Effector CD8-positive, alpha-beta T cell (primary cell): ENCODE data around the gene SIPA1L3.

Experiments used
- DNase-seq: peaks from one replicate; lab custom pipeline; 2025; lab: John Stamatoyannopoulos, UW

SIPA1L3 gene

DNA sequence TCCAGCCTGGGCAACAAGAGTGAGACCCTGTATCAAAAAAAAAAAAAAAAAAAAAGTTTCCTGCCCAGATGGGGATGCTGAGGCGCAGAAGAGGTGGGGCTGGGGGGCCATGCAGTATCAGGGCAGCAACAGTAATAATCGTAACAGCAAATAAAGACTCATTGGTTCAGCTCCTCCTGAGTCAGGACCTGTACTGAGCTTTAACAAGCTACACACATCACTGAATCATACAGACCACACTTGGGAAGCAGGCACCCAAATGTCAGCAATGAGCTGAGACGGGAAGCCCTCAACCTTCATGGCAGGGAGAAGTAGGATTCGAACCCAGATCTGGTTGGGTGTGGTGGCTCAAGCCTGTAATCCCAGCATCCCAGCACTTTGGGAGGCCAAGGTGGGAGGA, 327.6 kb downstream of the SIPA1L3 start:
- no peak for DNase-seq

DNA sequence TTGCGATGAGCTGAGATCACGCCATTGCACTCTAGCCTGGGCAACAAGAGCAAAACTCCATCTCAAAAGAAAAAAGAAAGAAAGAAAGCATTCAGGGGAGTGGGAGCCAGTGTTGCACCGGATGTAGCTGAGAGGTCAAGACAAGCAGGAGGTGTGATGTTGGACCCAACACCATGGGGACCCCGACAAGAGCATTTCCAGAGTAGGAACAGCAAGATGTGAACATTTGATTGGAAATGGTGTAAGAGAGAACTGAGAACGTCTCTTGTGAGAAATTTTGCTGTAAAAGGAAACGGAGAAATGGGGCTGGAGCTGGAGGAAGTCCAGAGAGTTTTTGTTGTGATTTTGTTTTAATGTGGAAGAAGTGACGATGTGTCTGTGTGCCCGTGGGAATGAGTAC, 332.8 kb downstream of the SIPA1L3 start:
- DNase-seq: no peak

DNA sequence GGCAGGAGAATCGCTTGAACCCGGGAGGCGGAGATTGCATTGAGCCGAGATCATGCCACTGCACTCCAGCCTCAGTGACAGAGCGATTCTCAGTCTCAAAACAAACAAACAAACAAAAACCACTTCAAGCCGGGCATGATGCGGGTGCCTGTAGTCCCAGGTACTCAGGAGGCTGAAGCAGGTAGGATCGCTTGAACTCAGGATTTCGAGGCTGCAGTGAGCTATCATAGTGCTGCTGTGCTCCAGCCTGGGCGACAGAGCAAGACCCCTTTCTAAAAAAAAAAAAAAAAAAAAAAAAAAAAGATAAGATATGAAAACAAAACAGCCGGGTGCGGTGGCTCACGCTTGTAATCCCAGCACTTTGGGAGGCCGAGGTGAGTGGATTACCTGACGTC, 336.3 kb downstream of the SIPA1L3 start:
- no peak for DNase-seq

DNA sequence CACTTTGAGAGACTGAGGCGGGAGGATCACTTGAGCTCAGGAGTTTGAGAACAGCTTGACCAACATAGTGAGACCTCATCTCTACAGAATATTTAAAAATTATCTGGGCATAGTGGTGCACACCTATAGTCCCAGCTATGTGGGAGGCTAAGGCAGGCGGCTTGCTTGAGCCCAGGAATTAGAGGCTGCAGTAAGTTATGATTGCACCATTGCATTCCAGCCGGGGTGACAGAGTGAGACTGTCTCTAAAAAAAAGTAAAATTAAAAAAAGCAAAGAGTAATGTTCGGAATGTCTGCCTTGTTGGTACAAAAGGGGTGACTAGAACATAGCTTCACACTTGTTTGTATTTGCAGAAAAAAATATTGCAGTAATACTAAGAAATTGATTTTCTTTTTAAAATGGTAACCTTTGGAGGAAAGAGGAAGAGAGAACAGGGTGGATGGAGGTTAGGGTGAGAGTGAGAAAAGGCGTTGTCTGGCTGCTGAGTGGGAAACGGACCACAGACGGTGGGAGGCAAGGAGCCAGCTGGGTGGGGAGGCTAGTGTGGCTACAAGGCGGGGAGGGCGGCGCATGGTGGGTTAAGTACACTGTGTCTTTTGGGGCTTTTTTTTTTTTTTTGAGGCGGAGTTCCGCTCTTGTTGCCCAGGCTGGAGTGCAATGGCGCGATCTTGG, 339.0 kb downstream of the SIPA1L3 start:
- DNase-seq: no peak

DNA sequence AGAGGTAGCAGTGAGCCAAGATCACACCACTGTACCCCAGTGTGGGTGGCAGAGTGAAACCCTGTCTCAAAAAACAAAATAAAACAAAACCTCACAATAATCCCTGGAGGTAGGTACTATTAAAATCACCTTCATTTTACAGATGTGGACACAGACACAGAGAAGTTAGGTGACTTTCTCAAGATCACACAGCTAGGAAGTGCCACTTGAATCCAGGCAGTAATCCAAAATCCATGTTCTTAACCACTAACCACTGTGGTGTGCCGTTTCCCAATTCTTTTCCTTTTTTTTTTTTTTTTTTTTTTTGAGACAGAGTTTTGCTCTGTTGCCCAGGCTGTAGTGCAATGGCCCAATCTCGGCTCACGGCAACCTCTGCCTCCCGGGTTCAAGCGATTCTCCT, 340.1 kb downstream of the SIPA1L3 start:
- no peak for DNase-seq

DNA sequence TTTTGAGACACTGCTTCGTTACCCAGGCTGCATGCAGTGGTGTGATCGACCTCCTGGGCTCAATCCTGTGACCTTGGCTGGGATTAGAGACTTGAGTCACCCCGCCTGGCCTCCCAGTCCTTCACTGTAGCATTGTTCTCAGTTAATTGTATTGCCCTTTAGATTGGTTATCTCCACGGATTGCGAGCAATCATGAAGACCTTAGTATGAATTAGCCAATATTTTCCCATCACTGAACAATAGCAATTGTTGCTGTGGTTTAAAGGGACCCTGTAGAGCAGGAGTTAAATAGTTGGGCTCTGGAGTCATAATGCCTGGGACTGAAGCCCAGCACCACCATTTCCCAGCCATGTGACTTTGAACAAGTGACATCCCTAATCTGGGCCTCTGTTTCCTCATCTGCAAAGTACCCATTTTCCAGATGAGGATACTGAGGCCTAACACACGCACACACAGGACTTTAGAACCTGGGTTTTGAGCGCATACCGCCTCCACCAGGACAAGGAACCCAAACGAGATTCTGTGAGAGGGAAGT, 340.8 kb downstream of the SIPA1L3 start:
- no peak for DNase-seq

DNA sequence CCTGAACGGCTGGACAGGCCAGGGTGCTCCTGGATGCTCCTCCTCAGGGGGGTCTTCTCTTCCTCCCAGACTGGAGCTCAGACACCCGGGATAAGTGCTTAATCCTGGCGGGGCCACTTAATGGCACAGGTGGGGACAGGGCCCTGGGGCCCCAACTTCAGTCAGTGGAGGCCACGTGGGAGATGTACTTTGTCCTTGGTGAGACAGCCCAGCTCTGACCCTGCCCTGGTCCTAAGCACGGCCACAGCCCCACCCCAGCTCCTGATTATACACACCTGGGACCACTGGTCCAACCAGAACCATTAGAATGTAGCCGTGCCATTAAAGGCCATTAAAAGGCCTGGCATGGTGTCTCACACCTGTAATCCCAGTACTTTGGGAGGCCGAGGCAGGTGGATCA, 341.4 kb downstream of the SIPA1L3 start:
- no peak for DNase-seq

DNA sequence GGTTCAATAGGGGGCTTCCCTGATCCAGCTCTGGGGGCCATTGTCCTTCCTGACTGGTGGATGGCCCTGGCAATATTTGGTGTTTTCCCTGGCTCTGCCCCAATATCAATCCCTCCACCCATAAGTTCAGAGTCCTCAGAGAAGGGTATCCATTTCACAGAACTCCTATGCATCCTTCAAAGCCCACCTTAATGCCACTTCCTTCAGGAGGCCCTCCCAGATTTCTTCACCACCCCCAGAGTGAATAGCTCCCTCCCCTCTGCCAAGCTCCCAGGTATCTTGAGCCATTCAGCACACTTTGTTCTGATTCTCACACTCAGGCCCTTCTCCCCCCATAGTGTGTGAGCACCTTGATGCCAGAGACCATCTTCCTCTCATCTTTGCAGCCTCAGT, 343.4 kb downstream of the SIPA1L3 start:
- no peak for DNase-seq

DNA sequence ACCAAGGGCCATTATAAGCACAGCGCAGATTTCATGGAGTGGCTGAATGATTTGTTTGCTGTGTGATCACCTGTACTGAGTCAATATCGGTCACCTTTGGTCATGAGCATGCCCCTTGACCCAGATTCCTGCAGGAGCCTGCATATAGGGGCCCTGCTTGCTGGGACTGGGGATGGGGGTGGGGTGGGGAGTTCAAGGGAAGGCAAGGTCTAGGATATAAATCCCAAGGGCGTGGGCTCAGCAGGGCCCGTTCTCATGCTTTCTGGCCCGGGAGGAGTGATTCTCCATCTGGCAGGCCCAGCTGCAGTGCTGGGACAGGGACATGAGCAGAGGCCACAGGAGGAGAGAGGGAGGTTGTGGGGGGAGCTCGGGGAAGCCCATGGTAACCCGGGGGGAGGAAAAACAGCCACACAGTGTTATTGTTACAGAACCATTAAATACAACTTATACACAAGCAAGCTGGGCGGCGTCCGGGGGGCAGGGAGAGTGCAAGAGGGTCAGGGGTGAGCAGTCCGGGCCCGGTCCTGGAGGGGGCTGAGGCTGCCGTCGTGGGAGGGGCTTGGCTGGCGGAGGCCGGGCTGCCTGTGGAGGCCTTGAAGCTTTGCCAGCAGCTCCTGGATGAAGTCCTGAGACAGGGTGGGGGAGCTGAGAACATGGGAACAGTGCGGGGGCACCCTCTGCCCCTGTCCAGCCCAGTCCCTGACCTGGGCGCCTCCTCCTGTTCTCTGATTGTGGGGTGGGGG, 344.0 kb downstream of the SIPA1L3 start:
- no peak for DNase-seq

DNA sequence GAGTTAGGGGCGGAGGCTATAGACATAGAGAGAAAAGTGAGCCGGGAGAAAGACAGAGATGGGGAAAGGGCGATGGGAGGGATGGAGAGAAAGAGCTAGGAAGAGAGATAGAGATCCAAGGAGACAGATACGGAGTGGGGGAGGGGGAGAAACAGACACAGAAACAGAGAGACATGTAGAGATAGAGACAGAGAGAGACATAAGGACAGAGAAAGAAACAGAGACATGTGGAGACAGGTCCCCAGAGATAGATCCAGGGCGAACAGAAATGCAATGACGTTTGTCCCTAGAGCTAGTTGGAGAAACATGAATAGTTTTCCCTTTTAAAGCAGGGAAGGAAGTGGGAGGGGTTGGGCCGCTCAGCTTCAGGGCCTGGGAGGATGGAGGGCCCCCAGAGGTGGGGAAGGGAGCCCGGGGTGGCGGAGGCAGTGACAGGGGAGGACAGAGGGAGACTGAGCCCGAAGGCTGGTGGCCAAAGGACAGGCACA, 344.6 kb downstream of the SIPA1L3 start:
- DNase-seq: no peak

DNA sequence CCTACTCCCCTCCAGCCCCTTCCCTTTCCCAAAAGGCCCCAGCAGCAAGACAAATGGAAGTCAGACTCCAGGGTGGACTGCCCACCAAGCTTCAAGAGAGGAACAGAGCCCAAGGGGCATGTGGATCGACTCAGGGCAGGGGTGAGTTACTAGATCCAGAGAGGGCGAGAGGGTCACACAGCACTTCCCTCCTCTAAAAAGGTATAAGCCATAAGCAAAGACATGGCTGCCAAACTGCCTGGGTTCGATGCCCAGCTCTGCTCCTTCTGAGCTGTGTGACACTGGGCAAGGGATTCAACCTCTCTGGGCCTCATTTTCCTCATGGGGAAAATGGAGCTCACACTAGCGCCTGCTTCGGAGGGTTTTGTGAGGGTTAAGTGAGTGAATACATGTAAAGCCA, 345.4 kb downstream of the SIPA1L3 start:
- DNase-seq: no peak

DNA sequence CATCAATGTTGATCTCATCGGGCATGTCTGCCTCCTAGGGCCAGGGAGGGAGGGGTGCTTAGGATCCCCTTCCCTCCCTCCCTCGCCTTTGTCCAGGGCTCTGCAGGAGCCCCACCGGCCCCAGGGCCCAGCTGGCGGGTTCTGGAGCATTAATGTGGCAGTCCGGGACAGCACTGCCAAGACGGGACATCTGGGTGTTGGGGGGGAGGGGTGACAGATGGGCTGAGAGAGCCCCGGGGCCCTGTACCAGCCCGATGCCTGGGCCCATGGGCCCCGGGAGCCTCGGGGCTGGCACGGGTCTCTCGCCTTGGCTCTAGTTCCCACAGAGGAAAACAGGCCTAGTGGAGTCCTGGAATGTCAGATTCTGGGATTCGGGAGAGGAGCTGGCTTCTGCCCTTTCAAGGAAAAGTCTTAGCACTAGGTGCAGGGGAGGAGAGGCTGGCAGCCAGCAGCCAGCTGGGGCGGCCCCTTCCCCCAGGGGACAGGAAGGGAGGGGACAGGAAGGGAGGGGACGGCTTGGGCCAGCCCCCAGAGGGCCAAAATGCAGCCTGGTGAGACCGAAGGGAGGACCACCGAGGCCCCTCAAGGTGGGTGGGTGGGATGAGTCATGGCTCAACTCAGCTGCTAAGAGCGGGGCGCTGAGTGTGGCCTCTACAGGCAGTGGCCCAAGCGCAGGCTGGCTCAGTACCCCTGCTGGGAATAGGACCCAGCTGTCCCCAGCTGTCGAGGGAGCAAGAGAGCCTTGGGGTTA, 346.1 kb downstream of the SIPA1L3 start:
- DNase-seq: no peak

DNA sequence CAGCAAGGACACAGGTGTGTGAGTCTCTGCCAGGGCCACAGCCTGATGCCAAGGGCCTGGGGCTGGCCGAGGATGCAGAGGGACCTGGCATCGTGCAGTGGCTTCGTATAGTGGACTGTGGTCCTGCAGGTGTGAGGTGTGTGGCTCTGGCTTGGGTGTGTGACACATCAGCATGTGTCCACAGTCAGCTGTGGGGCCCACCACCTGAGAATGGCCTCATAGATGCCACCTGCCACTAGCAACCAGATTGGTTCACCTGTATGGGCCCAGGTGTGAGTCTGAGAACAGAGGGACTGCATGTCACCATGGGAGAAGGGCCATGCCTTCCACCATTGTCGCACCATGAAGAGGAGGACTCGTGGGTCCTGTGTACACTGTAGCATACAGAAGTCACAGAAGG, 346.8 kb downstream of the SIPA1L3 start:
- DNase-seq: no peak

DNA sequence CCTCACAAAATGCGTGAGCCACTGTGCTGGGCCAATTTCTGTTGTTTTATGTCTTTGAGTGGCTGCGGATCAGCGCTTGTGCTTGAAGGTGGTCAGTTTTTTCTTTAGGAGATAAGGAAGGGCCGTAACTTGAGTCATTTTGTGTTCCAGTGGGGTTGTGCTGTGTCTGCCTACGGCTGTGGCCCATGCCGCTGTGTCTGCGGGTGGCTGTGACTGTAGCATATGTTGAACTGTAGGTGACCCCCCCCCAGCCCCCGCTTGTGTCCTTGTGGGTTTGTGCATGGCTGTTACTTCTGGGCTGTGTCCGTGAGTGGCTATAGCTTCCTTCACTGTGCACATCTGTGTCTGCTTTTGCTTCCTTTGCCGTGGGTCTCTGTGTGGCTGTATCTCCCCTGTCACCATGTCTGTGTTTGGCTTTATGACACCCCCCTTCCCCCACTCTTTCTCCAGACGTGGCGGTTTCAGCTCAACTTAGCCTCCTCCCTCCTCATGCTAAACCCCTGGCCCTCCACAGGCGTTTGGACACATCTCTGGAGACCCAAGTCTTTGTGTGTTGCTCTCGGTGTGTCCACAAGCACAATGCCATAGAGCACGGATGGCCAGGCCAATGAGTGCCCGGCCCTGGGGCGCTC, 348.5 kb downstream of the SIPA1L3 start:
- DNase-seq: no peak
